Neural crest cell (in vitro differentiated cells): ENCODE measurements around the gene DUSP10. TPM values are rescaled to one million over a fixed set of nuclear protein-coding genes. Genes with fewer than 3 reads are reported as not detected.

ENCODE experiments used
- DNase-seq: peaks from one replicate; pipeline ENCODE4 v3.0.0; 2021; ENCODE audit warnings: low read depth, mixed read lengths, low spot score
- H3K27ac Mint-ChIP-seq: one replicate; pipeline ENCODE4 v1.8.0; 2021; ENCODE audit warnings: mild to moderate bottlenecking, mixed read lengths; ENCODE audit not compliant: unreplicated experiment
- H3K27me3 Mint-ChIP-seq: 2 replicates; pipeline ENCODE4 v1.8.0; 2021; ENCODE audit warnings: low read depth, mild to moderate bottlenecking, mixed read lengths
- H3K36me3 Mint-ChIP-seq: 2 replicates; pipeline ENCODE4 v1.8.0; 2021; ENCODE audit warnings: low read depth, mild to moderate bottlenecking, mixed read lengths
- H3K4me1 Mint-ChIP-seq: 2 replicates; pipeline ENCODE4 v1.8.0; 2021; ENCODE audit warnings: mixed read lengths
- H3K4me3 Mint-ChIP-seq: one replicate; pipeline ENCODE4 v1.8.0; 2021; ENCODE audit warnings: mild to moderate bottlenecking, mixed read lengths
- H3K9me3 Mint-ChIP-seq: 2 replicates; pipeline ENCODE4 v1.8.0; 2021; ENCODE audit warnings: mixed read lengths
- CTCF ChIP-seq: fragments of 200-600 bp; sonication (generic); conservative IDR thresholded peaks from 2 replicates; pipeline ENCODE4 v1.5.0; 2021; ENCODE audit warnings: antibody characterized with exemption, mild to moderate bottlenecking
- total RNA-seq: library from RNA; stranded (reverse); gene quantifications from 2 replicates; pipeline ENCODE4 v1.2.1, GENCODE V29; 2021

Gene DUSP10
- total RNA-seq, 1 donor from 2014 or later = 1.6 TPM

GRCh38 chr1:221699978-221700519, 41.8 kb downstream of the DUSP10 start:
- Mint-ChIP-seq H3K4me3 (no peak overlapping the region), H3K27ac (no peak overlapping the region), H3K36me3 (no peaks in the 10 kb centered on the region), H3K27me3 (no peaks in the 10 kb centered on the region), H3K4me1 (no peaks in the 10 kb centered on the region), H3K9me3 (no peaks in the 10 kb centered on the region)
- TF ChIP-seq CTCF = no peak
- no peak for DNase-seq

GRCh38 chr1:221699577-221699976, 42.3 kb downstream of the DUSP10 start:
- no peak for TF ChIP-seq CTCF
- no peak for DNase-seq
- H3K9me3 Mint-ChIP-seq = no peaks in the 10 kb centered on the region
- H3K27ac Mint-ChIP-seq = no peak overlapping the region
- H3K36me3 Mint-ChIP-seq = no peaks in the 10 kb centered on the region
- H3K4me3 Mint-ChIP-seq = no peak overlapping the region
- no peaks in the 10 kb centered on the region for H3K27me3 Mint-ChIP-seq
- no peaks in the 10 kb centered on the region for H3K4me1 Mint-ChIP-seq

- no peaks in the 10 kb centered on the region for H3K4me1 Mint-ChIP-seq
- no peaks in the 10 kb centered on the region for H3K36me3 Mint-ChIP-seq
- no peak for DNase-seq
- no peak overlapping the region for H3K4me3 Mint-ChIP-seq
- no peaks in the 10 kb centered on the region for H3K9me3 Mint-ChIP-seq
- TF ChIP-seq CTCF = no peak
- H3K27me3 Mint-ChIP-seq = no peaks in the 10 kb centered on the region
- H3K27ac Mint-ChIP-seq = no peak overlapping the region
Observed at GRCh38 chr1:221698579-221699349, 43.1 kb downstream of the DUSP10 start.

- DNase-seq = no peak
- H3K4me1 Mint-ChIP-seq = no peaks in the 10 kb centered on the region
- no peak overlapping the region for H3K4me3 Mint-ChIP-seq
- TF ChIP-seq CTCF = no peak
- no peak overlapping the region for H3K27ac Mint-ChIP-seq
- no peaks in the 10 kb centered on the region for H3K36me3 Mint-ChIP-seq
- no peaks in the 10 kb centered on the region for H3K27me3 Mint-ChIP-seq
- H3K9me3 Mint-ChIP-seq = no peaks in the 10 kb centered on the region
Observed at GRCh38 chr1:221697923-221698425, 43.9 kb downstream of the DUSP10 start.

- H3K9me3 Mint-ChIP-seq = no peaks in the 10 kb centered on the region
- H3K27ac Mint-ChIP-seq = no peak overlapping the region
- no peaks in the 10 kb centered on the region for H3K4me1 Mint-ChIP-seq
- TF ChIP-seq CTCF = no peak
- no peak overlapping the region for H3K4me3 Mint-ChIP-seq
- no peaks in the 10 kb centered on the region for H3K36me3 Mint-ChIP-seq
- H3K27me3 Mint-ChIP-seq = no peaks in the 10 kb centered on the region
- no peak for DNase-seq
Observed at GRCh38 chr1:221696718-221697461, 45.0 kb downstream of the DUSP10 start.
